ENCODE measurements around the gene RGR.

Gene RGR

GRCh38 chr10:84302223-84302622 is 57.4 kb downstream of the RGR start:
- DNase-seq, result no peak

GRCh38 chr10:84306751-84307384 is 62.0 kb downstream of the RGR start:
- no peak for DNase-seq

DNA sequence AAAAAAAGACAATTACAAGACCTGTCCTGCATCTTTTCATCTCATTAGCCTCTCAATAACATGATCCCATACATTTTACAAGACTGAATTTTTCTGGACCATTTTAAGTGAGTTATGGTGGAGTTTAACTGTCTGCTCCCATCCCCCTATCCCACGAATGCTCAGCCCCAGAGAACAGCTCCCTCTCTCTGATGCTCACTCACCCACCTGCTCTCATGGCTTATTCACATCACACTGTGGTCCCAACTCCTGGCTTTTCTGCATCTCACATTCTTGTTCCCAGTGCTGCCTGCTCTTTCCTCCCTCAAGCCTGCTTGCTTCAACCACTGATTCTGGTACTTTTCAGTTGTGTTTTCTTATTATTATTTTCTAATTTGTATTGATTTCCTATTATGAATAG is 63.2 kb downstream of the RGR start:
- no peak for DNase-seq

DNA sequence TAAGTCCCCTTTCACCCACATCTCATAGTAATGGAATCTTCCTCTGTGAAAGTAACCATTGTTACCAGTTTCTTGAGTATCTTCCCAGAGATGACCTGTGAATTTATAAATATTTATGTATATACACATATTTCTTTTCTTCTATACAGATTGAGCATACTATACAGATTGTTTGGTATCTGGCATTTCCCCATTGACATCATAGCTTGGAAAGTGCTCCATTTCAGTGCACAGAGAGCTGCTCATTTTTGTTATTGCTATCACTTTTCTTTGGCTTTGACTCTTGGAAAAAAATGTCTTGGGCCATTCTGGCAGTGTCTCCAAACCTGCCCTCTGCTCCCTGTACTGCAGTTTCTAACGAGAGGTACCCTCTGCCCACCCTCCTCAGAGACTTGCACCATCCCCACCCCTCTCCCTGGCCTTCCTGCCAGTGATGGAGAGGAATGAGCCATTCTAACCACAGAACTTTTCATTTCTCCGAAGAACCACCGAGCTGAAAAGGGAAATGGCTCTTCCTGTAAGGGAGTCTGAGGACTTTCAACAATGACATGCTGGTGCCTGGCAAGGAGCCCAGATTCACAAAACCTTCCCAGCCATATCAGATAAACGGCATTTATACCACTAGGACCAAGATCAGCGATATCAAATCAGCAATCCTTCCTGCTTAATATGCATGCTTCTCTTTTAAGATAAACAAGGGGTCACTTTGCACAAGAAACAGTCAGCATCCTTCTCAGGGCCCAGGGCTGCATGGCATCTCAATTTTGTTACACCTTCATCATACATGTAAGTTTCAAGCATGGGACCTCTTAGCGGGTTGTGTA is 63.8 kb downstream of the RGR start:
- DNase-seq, result peak; percentile 95

Data from GF-D8 (cell line).